HCT116 (cell line): ENCODE results near the gene LRBA. TPM values are rescaled to one million over a fixed set of nuclear protein-coding genes. Genes with fewer than 3 reads are reported as not detected.

Experiments used
- ATAC-seq: fragments of 200-7000 bp; cut with Tn5 transposase; 2 replicates; pipeline ENCODE4 v1.9.1; 2020; ENCODE audit warnings: mild to moderate bottlenecking, moderate library complexity
- BruUV-seq: library from RNA; stranded (reverse); fragments of 400-500 nt; replicated peaks from 2 replicates; lab custom pipeline; 2021; lab: Mats Ljungman, UMichigan
- CTCF ChIA-PET: fragments of 300-600 bp; sonication (Branson Sonifier 250); formaldehyde crosslinking; loops from one replicate; lab custom pipeline; 2021; ENCODE audit warnings: antibody characterized with exemption; lab: Charles Lee
- POLR2A ChIA-PET: fragments of 300-600, 350-600 bp; sonication (Branson Sonifier 250); formaldehyde crosslinking; loops from one replicate; lab custom pipeline; 2021; ENCODE audit warnings: antibody characterized with exemption; lab: Charles Lee
- RAD21 ChIA-PET, 2 experiments: fragments of 300-600 bp; sonication (Branson Sonifier 250); formaldehyde crosslinking; loops; one replicate each; lab custom pipeline; 2023; ENCODE audit warnings: low total read pairs in 2 of 2; ENCODE audit not compliant: uncharacterized antibody in 2 of 2, unreplicated experiment in 2 of 2, low non-redundant PET in 1 of 2; lab: Charles Lee
- DNase-seq: peaks from one replicate; pipeline ENCODE4 v3.0.0-alpha.2; 2010; ENCODE audit warnings: low read depth, low spot score
- H2AFZ ChIP-seq: fragments of 200-600 bp; shearing (Covaris generic), sonication (generic); 2 replicates; pipeline ENCODE4 v1.6.1; 2017; ENCODE audit warnings: low read depth, mixed run types, mixed read lengths, antibody characterized with exemption, low read length; ENCODE audit not compliant: poor library complexity, severe bottlenecking
- H3K27ac ChIP-seq: 2 replicates; pipeline ENCODE4 v1.5.1; 2012; ENCODE audit warnings: low read depth, low read length
- H3K27me3 ChIP-seq: fragments of 200-600 bp; sonication (generic); 2 replicates; pipeline ENCODE4 v1.6.1; 2016; ENCODE audit warnings: mixed run types, low read length, mixed read lengths; ENCODE audit not compliant: insufficient read depth
- H3K36me3 ChIP-seq, 2 experiments: fragments of 200-500 bp in 1 of 2; fragments of 200-600 bp in 1 of 2; sonication (Bioruptor generic) in 1 of 2; sonication (generic) in 1 of 2; 2 replicates each; pipeline versions ENCODE4 v1.5.1 to v1.6.1; 2014 to 2016; ENCODE audit warnings: low read length in 2 of 2, inconsistent platforms in 1 of 2, mixed read lengths in 1 of 2, mixed run types in 1 of 2; ENCODE audit not compliant: insufficient read depth in 2 of 2, control insufficient read depth in 1 of 2
- H3K4me1 ChIP-seq, 2 experiments: fragments of 200-600 bp in 1 of 2; sonication (generic) in 1 of 2; 2 replicates each; pipeline versions ENCODE4 v1.5.1 to v1.6.1; 2012 to 2017; ENCODE audit warnings: low read length in 2 of 2, inconsistent platforms in 1 of 2, mild to moderate bottlenecking in 1 of 2, mixed read lengths in 1 of 2, mixed run types in 1 of 2, moderate library complexity in 1 of 2; ENCODE audit not compliant: insufficient read depth in 2 of 2, control insufficient read depth in 1 of 2
- H3K4me2 ChIP-seq: fragments of 200-600 bp; sonication (generic); 2 replicates; pipeline ENCODE4 v1.6.1; 2017; ENCODE audit warnings: mixed run types, low read length, mixed read lengths
- H3K4me3 ChIP-seq, 2 experiments: fragments of 200-600 bp in 1 of 2; sonication (generic) in 1 of 2; replicated peaks in 1 of 2; 2 replicates each; pipeline ENCODE4 v1.5.1; 2011 to 2016; ENCODE audit warnings: low read length in 2 of 2, control low read depth in 1 of 2, low read depth in 1 of 2, mild to moderate bottlenecking in 1 of 2, mixed read lengths in 1 of 2, mixed run types in 1 of 2
- H3K79me2 ChIP-seq: fragments of 200-600 bp; sonication (generic); 2 replicates; pipeline ENCODE4 v1.6.1; 2017; ENCODE audit warnings: mild to moderate bottlenecking, mixed run types, low read length, moderate library complexity, mixed read lengths; ENCODE audit not compliant: insufficient read depth
- H3K9ac ChIP-seq: fragments of 200-600 bp; sonication (generic); 2 replicates; pipeline ENCODE4 v1.6.1; 2016; ENCODE audit warnings: low read length, mixed read lengths
- H3K9me2 ChIP-seq: fragments of 200-600 bp; sonication (generic), shearing (Covaris generic); 2 replicates; pipeline ENCODE4 v1.6.1; 2017; ENCODE audit warnings: mixed run types, mild to moderate bottlenecking, moderate library complexity; ENCODE audit not compliant: insufficient read depth
- H3K9me3 ChIP-seq, 2 experiments: fragments of 200-500 bp in 1 of 2; fragments of 200-600 bp in 1 of 2; sonication (Bioruptor generic) in 1 of 2; sonication (generic) in 1 of 2; 2 replicates each; pipeline ENCODE4 v1.6.1; 2014 to 2017; ENCODE audit warnings: low read length in 2 of 2, mixed read lengths in 2 of 2, inconsistent platforms in 1 of 2, low read depth in 1 of 2, mild to moderate bottlenecking in 1 of 2, mixed run types in 1 of 2, moderate library complexity in 1 of 2; ENCODE audit not compliant: control insufficient read depth in 1 of 2, insufficient read depth in 1 of 2
- H4K20me1 ChIP-seq: fragments of 200-600 bp; sonication (generic), shearing (Covaris generic); 2 replicates; pipeline ENCODE4 v1.6.1; 2017; ENCODE audit warnings: mixed run types, mild to moderate bottlenecking, moderate library complexity; ENCODE audit not compliant: insufficient read depth
- EGR1 ChIP-seq: IDR thresholded peaks from 2 replicates; pipeline ENCODE4 v1.6.1; 2012; ENCODE audit warnings: low read depth
- ELF1 ChIP-seq: IDR thresholded peaks from 2 replicates; pipeline ENCODE4 v1.6.1; 2012; ENCODE audit warnings: low read depth, borderline replicate concordance
- EZH2 ChIP-seq: fragments of 200-600 bp; sonication (generic); IDR thresholded peaks from 2 replicates; pipeline ENCODE4 v1.6.1; 2017; ENCODE audit warnings: antibody characterized with exemption, mixed run types
- EZH2phosphoT487 ChIP-seq: fragments of 200-600 bp; IDR thresholded peaks from 2 replicates; pipeline ENCODE4 v1.6.1; 2018; ENCODE audit warnings: antibody characterized with exemption, borderline replicate concordance
- FOSL1 ChIP-seq: IDR thresholded peaks from 2 replicates; pipeline ENCODE4 v1.6.1; 2012; ENCODE audit warnings: low read depth
- JUND ChIP-seq: IDR thresholded peaks from 2 replicates; pipeline ENCODE4 v1.6.1; 2012
- POLR2A ChIP-seq: IDR thresholded peaks from 2 replicates; pipeline ENCODE4 v1.7.0; 2011; ENCODE audit warnings: borderline replicate concordance; ENCODE audit not compliant: insufficient read depth, insufficient read length; ENCODE audit errors: extremely low read depth
- POLR2AphosphoS5 ChIP-seq: IDR thresholded peaks from 2 replicates; pipeline ENCODE4 v1.6.1; 2011; ENCODE audit warnings: mild to moderate bottlenecking, low read depth, low read length, moderate library complexity
- RAD21 ChIP-seq: IDR thresholded peaks from 2 replicates; pipeline ENCODE4 v1.6.1; 2012; ENCODE audit warnings: low read depth, mild to moderate bottlenecking
- SIN3A ChIP-seq: IDR thresholded peaks from 2 replicates; pipeline ENCODE4 v1.6.1; 2012; ENCODE audit warnings: low read depth
- SP1 ChIP-seq: IDR thresholded peaks from 2 replicates; pipeline ENCODE4 v1.6.1; 2012; ENCODE audit warnings: low read depth
- SRF ChIP-seq: IDR thresholded peaks from 2 replicates; pipeline ENCODE4 v1.6.1; 2012; ENCODE audit warnings: low read depth
- TCF7L2 ChIP-seq: IDR thresholded peaks from 2 replicates; pipeline ENCODE4 v1.7.0; 2011; ENCODE audit warnings: borderline replicate concordance, inconsistent platforms; ENCODE audit not compliant: insufficient read depth, insufficient read length; ENCODE audit errors: extremely low read depth
- YY1 ChIP-seq: IDR thresholded peaks from 2 replicates; pipeline ENCODE4 v1.6.1; 2011; ENCODE audit warnings: low read length, low read depth, moderate library complexity, mild to moderate bottlenecking; ENCODE audit not compliant: insufficient replicate concordance; ENCODE audit errors: extremely low read depth
- ZFX ChIP-seq: fragments of 450-650 bp; IDR thresholded peaks from 2 replicates; pipeline ENCODE4 v1.6.1; 2017
- ZNF274 ChIP-seq: fragments of 200-500 bp; sonication (Bioruptor generic); IDR thresholded peaks from 2 replicates; pipeline ENCODE4 v1.6.1; 2014; ENCODE audit warnings: mild to moderate bottlenecking, low read depth, low read length, inconsistent platforms
- intact Hi-C: fragments of 100-400 bp; cut with micrococcal nuclease; formaldehyde crosslinking; loops from 2 replicates; pipeline ENCODE4 v1.10.0; 2022
- total RNA-seq: library from RNA; stranded (reverse); gene quantifications from one replicate; pipeline ENCODE4 v1.2.1, GENCODE V29; 2021; ENCODE audit not compliant: unreplicated experiment
- TF ChIP-seq, protein P1 (sequence below), 3 experiments: fragments of 200-600 bp in 1 of 3; sonication (generic) in 1 of 3; IDR thresholded peaks in 2 of 3; conservative IDR thresholded peaks in 1 of 3; 2 replicates each; pipeline ENCODE4 v1.5.1; 2012 to 2017; ENCODE audit warnings: low read depth in 2 of 3, low read length in 2 of 3, antibody characterized with exemption in 1 of 3, borderline replicate concordance in 1 of 3, control low read depth in 1 of 3, mild to moderate bottlenecking in 1 of 3, mixed read lengths in 1 of 3, mixed run types in 1 of 3, moderate library complexity in 1 of 3; ENCODE audit not compliant: insufficient read depth in 1 of 3
- TF ChIP-seq, protein P2 (sequence below): IDR thresholded peaks from 2 replicates; pipeline ENCODE4 v1.6.1; 2012
- TF ChIP-seq, protein P3 (sequence below): IDR thresholded peaks from 2 replicates; pipeline ENCODE4 v1.6.1; 2012
- TF ChIP-seq, protein P4 (sequence below): IDR thresholded peaks from 2 replicates; pipeline ENCODE4 v1.6.1; 2012; ENCODE audit warnings: low read depth

LRBA gene
- total RNA-seq, 1 experiment from 2014 or later: 79.8 TPM

DNA sequence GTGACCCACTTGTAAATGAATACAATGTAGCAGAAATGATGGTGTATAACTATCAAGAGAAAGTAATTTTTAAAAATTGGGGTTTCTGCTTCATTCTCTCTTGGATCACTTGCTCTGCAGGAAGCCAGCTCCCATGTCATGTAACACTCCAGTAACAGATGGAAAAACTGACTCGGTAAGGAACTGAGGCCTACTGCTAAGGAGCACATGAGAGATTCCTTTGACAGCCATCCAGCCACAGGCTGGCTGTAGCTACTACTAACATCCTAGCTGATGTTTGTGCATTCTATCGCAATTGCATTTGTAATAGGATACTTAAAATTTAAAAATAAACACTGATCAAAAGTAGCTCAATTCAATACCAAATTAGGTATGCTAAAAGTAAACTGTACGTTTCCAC is 535.4 kb downstream of the LRBA start:
- no peak for DNase-seq
- ChIA-PET CTCF (no interaction called here), POLR2A (no interaction called here)

More for the DNA sequence above, 535.4 kb downstream of the LRBA start:
- no peak overlapping the region for H3K4me3 ChIP-seq
- no peaks in the 10 kb centered on the region for H3K79me2 ChIP-seq
- TF ChIP-seq ZNF274 (no peak), SRF (no peak), ELF1 (no peak), SP1 (no peak), SIN3A (no peak), FOSL1 (no peak), EZH2phosphoT487 (no peak), POLR2AphosphoS5 (no peak), EZH2 (no peak), TCF7L2 (no peak), POLR2A (no peak), EGR1 (no peak), JUND (no peak), RAD21 (no peak), YY1 (no peak), ZFX (no peak)
- TF ChIP-seq, protein P1, sequence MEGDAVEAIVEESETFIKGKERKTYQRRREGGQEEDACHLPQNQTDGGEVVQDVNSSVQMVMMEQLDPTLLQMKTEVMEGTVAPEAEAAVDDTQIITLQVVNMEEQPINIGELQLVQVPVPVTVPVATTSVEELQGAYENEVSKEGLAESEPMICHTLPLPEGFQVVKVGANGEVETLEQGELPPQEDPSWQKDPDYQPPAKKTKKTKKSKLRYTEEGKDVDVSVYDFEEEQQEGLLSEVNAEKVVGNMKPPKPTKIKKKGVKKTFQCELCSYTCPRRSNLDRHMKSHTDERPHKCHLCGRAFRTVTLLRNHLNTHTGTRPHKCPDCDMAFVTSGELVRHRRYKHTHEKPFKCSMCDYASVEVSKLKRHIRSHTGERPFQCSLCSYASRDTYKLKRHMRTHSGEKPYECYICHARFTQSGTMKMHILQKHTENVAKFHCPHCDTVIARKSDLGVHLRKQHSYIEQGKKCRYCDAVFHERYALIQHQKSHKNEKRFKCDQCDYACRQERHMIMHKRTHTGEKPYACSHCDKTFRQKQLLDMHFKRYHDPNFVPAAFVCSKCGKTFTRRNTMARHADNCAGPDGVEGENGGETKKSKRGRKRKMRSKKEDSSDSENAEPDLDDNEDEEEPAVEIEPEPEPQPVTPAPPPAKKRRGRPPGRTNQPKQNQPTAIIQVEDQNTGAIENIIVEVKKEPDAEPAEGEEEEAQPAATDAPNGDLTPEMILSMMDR (IDR thresholded peaks at IDR 0.05 in 2 of 3, conservative IDR thresholded peaks at IDR 0.05 in 1 of 3; ENCODE audit: borderline replicate concordance in 1 of 3, insufficient read depth in 1 of 3, low read depth in 2 of 3, low read length in 2 of 3): no peak
- TF ChIP-seq, protein P2, sequence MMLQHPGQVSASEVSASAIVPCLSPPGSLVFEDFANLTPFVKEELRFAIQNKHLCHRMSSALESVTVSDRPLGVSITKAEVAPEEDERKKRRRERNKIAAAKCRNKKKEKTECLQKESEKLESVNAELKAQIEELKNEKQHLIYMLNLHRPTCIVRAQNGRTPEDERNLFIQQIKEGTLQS: no peak
- TF ChIP-seq, protein P3, sequence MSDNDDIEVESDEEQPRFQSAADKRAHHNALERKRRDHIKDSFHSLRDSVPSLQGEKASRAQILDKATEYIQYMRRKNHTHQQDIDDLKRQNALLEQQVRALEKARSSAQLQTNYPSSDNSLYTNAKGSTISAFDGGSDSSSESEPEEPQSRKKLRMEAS: no peak
- TF ChIP-seq, protein P4, sequence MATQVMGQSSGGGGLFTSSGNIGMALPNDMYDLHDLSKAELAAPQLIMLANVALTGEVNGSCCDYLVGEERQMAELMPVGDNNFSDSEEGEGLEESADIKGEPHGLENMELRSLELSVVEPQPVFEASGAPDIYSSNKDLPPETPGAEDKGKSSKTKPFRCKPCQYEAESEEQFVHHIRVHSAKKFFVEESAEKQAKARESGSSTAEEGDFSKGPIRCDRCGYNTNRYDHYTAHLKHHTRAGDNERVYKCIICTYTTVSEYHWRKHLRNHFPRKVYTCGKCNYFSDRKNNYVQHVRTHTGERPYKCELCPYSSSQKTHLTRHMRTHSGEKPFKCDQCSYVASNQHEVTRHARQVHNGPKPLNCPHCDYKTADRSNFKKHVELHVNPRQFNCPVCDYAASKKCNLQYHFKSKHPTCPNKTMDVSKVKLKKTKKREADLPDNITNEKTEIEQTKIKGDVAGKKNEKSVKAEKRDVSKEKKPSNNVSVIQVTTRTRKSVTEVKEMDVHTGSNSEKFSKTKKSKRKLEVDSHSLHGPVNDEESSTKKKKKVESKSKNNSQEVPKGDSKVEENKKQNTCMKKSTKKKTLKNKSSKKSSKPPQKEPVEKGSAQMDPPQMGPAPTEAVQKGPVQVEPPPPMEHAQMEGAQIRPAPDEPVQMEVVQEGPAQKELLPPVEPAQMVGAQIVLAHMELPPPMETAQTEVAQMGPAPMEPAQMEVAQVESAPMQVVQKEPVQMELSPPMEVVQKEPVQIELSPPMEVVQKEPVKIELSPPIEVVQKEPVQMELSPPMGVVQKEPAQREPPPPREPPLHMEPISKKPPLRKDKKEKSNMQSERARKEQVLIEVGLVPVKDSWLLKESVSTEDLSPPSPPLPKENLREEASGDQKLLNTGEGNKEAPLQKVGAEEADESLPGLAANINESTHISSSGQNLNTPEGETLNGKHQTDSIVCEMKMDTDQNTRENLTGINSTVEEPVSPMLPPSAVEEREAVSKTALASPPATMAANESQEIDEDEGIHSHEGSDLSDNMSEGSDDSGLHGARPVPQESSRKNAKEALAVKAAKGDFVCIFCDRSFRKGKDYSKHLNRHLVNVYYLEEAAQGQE: no peak
- no peaks in the 10 kb centered on the region for H3K27me3 ChIP-seq
- H3K36me3 ChIP-seq: no peaks in the 10 kb centered on the region
- no peaks in the 10 kb centered on the region for H3K9me3 ChIP-seq
- no peaks in the 10 kb centered on the region for H3K4me1 ChIP-seq
- H3K9ac ChIP-seq: no peak overlapping the region
- no TSS peak for BruUV-seq
- RAD21 ChIA-PET: no interaction called here
- H3K9me2 ChIP-seq: no peaks in the 10 kb centered on the region
- intact Hi-C loops: no loop called here
- H2AFZ ChIP-seq: no peak overlapping the region
- no peak for ATAC-seq
- no peaks in the 10 kb centered on the region for H4K20me1 ChIP-seq
- no peak overlapping the region for H3K27ac ChIP-seq
- no peak overlapping the region for H3K4me2 ChIP-seq
